Activated CD8-positive, alpha-beta memory T cell treated with anti-CD3 and anti-CD28 coated beads, Interleukin-2, amount 50 U/mL, for 24 hours (primary cell): ENCODE measurements around the gene NAAA.
"Not testable (repeated sequence)": the region's sequence is repeated elsewhere in the genome, so short reads cannot be mapped to it uniquely, and the experiment has no call there.

ENCODE experiments used
- DNase-seq: peaks from one replicate; pipeline ENCODE4 v3.0.0-alpha.2; 2020; ENCODE audit errors: extremely low read depth

The NAAA gene

GRCh38 chr4:75919920-75920319 is 20.9 kb downstream of the NAAA start:
- no peak for DNase-seq

DNA sequence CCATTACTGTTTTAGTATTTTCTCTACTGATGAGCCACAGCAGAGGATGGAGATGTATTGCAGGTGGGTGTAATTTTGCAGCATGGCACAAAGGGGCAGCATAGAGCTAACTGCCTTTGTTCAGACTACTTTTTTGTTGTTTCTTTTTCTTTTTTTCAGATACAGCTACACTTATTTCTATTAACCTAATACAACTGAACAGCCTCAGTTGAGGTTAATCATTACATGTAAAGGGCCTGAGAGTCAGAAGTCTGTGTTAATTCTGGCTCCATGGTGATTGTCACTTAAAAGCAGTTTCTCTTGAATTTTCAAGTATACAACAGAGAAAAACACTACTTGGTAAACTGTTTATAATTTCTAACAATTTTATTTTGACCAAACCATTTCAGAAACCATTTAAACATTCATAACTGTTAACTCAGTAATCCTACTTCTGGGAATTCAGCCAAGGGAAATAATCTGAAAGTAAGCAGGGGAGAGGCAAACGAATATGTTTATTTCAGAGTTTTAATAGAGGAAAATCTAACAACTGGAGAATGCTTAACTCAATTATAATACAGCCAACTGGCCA is 24.6 kb downstream of the NAAA start:
- no peak for DNase-seq

DNA sequence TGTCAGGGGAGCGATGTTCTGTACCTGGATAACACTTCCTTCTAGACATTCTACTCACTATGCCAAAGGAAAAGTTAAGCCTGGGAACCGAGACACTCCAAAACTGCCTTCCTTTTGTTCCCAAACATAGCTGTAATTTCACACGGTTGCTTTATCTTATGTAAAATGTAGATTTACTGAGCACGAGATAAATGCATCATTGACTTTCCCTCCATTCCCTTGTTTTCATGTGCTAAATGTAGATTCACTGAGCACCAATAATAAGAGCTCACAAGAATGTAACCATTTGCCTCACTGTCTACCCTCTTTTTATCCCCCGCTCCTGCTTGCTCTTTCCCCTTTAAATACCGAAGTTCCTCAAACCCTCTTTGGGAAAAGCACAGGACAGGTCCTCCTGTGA is 27.8 kb downstream of the NAAA start:
- DNase-seq: no peak

DNA sequence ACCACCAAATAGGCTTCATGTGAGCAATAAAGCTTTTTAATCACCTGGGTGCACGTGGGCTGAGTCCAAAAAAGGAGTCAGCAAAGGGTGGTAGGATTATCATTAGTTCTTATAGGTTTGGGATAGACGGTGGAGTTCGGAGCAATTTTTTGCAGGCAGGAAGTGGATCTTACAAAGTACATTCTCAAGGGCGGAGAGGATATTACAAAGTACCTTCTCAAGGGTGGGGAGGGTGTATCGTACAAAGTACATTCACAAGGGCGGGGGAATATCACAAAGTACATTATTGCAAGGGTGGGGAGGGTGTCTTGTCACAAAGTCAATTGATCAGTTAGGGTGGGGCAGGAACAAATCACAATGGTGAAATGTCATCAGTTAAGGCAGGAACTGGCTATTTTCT is 30.0 kb downstream of the NAAA start:
- not testable (repeated sequence) for DNase-seq

DNA sequence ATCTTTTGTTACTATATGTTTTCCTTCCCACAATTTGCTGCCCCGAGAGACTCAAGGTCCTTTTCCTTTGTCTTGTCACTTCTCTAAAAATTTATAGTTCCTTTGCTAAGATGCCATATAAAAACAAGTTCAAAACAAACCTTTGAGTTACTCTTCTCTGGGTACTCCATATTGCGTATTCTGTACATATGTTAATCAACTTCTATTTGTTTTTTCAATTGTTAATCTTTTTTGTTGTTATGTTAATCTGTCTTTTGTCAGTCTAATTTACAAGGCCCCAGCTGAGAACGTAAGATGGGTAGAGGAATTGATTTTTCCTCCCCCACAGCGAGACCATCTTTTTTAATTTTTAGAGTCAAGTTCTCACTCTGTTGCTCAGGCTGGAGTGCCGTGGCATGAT is 31.4 kb downstream of the NAAA start:
- no peak for DNase-seq

DNA sequence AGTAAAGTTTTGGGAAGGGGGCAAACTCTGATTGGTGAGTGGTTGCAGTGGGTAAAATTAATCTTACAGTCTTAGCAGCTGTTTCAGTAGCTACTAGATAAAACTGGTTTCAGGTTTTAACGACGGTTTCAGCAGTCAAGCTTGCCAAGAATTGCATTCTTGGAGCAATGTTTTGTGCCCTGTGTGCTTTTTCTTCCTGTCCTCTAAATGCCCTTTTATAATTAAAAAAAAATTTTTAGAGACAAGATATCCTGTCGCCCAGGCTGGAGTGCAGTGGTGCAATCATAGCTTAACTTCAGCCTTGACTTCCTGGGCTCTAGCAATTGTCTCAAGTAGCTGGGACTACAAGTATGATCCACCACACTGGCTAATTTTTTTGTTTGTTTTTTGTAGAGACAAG is 32.3 kb downstream of the NAAA start:
- no peak for DNase-seq

GRCh38 chr4:75907966-75908365 is 32.8 kb downstream of the NAAA start:
- no peak for DNase-seq

DNA sequence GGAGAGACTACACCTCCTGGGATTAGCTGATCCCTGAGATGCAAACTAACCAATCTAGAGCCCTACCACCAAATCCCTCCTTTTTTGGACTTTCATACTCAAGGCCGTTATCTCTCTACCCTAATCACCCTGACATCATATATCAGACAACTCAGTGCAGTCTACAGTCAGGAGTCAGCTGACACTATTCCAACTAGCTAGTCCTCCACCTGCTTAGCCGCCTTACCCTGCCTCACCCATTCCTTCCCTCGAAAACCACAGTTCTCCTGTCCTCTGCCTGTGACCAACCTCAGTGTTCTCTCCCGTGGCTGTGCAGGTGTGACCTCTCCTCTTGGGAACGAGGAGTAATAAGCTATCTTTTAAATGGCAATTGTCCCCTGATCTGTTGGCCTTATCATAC is 36.7 kb downstream of the NAAA start:
- no peak for DNase-seq

DNA sequence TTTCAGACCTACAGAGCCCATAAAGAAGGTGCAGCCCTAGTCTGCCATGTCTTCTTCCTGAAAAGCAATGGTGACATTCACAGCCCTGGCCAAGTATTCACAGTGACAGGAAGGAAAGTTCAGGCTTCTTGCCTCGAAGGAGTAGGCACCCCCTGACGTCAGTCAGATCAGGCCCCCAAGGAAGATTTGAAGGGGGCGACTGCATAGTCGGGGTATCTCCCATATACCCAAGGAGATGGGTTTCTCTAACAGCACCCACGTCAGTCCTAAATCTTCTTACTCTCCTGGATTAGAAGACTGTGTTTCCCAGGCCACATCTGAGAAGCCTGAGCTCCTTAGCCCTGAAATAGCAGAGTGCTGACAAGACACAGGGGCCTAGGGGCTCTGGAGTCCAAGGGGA is 38.5 kb downstream of the NAAA start, which contains the start of gene PPEF2:
TSS of gene PPEF2 (minus strand) at position 101 of the 400 bp plus-strand sequence. CDS start 6,127 bp downstream, outside the sequence.
- no peak for DNase-seq

GRCh38 chr4:75898536-75898935 is 42.3 kb downstream of the NAAA start:
- DNase-seq: no peak

GRCh38 chr4:75895744-75896314 is 45.0 kb downstream of the NAAA start:
- no peak for DNase-seq

DNA sequence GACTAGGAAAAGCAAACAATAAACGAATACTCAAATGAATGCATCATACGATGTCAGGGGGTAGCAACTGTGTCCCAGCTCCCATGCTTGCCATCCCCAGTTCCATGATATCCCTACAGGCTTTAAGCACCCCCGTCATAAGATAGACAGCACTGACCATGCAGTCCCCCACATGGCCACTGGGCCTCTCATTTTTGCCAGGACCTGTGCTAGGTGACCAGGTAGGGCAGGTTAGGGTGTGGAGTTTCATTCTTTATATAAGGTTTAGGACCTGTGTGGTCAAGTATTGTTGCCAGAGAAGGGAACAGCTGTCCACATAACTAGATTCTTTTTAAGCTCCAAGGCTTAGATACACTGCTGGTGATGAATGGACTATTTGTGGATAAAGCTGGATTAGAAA is 48.3 kb downstream of the NAAA start:
- DNase-seq: no peak

GRCh38 chr4:75891611-75892010 is 49.2 kb downstream of the NAAA start:
- no peak for DNase-seq

DNA sequence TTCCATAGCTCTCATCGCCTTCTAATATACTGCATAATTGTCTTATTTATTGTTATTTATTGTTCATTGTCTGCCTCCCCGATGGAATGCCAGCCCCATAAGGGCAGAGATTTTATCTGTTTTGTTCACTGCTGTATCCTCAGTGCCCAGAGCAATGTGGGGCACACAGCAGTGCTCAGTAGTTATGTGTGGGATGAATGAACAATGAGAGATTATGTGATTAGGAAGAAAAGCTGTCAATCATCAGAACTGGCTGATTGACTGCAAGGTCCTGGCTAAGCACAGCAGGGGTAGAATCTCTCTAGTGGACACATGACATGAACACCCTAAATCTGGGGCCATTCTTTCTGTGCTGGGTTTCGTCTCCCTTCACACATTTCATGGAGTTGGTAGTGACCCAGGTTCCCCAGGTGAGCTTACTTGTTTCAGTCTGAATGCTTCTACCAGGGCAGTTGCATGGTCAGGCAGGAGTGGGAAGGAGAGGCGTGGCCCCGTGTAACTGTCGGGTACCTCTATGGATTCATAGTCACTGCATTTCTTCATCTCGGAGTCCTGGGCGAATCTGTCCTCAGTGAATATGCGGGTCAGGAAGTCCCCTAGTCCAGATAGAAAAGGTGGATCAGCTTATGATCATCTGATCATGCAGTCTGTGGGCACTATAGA is 51.1 kb downstream of the NAAA start:
- no peak for DNase-seq

DNA sequence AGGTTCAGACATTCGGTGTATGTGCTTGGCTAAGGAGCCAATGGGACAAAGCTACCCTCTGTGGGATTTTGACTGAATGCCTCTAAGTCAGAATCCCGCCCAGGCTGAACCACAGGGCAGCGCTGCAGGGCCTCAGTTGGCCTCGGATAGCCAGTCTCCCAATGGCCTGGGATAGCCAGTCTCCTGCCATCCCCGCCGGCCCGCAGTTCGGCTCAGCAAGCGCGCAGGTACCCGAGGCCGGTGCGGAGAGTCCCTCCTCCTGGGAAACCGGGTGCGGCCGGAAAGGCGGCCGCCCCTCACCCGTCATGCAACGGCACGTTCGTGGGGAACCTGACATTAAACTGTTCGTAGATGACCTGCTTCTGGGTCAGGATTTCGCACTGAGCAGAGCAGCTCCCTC is 54.7 kb downstream of the NAAA start:
- no peak for DNase-seq

GRCh38 chr4:75881476-75881875 is 59.3 kb downstream of the NAAA start:
- no peak for DNase-seq

GRCh38 chr4:75880278-75880677 is 60.5 kb downstream of the NAAA start:
- no peak for DNase-seq

DNA sequence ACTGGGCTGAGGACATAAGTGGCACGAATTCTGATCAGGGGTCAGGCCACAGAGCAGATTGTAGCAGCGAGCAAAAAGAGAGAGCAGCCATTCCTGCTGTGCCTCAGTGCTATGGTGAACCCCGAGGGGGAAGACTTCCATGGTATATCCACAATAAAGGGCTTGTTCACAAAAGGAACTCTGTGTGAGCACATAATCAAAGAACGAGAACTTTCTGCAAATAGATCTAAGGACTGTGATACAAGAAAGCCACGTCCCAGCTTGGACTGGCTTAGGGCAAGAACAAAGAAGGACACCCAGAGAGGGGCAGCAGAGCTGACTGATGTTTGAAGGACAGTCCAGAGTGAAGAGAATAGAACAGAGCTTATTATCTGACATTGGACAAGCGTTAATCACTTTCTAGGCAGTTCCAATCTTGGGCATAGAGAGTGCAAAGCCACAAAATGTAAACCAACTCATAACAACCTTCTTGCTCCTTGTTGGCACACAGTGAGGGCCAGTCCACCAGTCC is 62.5 kb downstream of the NAAA start:
- DNase-seq: no peak

DNA sequence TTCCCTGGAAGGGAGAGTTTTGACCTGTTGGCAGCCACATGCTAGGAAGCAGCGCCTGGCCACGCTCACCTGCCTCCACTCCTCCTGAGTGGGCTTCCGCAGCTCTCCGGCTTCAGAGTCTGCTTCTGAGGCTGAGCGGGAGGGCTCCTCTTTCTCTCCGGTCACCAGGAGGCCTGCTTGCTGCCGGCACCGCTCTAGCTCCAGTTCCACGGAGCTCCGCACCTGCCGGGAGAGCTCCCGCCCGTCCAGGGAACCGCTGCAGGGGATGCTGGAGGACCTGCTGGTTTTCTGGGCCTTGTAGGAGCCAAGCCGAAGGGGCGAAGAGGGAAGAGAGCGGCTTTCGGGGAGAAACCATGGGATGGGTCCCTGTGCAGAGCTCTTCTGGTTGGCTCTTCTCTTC is 64.6 kb downstream of the NAAA start:
- no peak for DNase-seq

- DNase-seq: no peak
These were observed 71.7 kb downstream of the NAAA start for GRCh38 chr4:75869100-75869499.

GRCh38 chr4:75867130-75867529 is 73.7 kb downstream of the NAAA start:
- no peak for DNase-seq
